Ovary (tissue), 9 donors: ENCODE measurements around the gene GRPEL1. TPM values are rescaled to one million over a fixed set of nuclear protein-coding genes. Genes with fewer than 3 reads are reported as not detected.
A peak's percentile ranks its signal among the peaks of the same experiment; 100 is the strongest.

Experiments used
- DNase-seq, 5 donors: peaks; one replicate each; pipeline ENCODE4 v3.0.0-alpha.2; 2019 to 2020
- H3K27ac ChIP-seq, 2 donors: fragments of 200-600 bp; one replicate each; pipeline versions ENCODE4 v1.5.1 to v1.8.0; 2019 to 2022
- H3K27me3 ChIP-seq: fragments of 200-600 bp; one replicate; pipeline ENCODE4 v1.8.0; 2022
- H3K36me3 ChIP-seq: fragments of 200-600 bp; sonication (generic); one replicate; pipeline ENCODE4 v1.5.1; 2019
- H3K4me1 ChIP-seq: one replicate; pipeline ENCODE4 v1.8.1; 2013; ENCODE audit warnings: mild to moderate bottlenecking, moderate library complexity; ENCODE audit not compliant: insufficient read depth
- H3K4me3 ChIP-seq: fragments of 200-600 bp; sonication (generic); one replicate; pipeline ENCODE4 v1.5.1; 2017
- H3K9me3 ChIP-seq, 2 donors: fragments of 200-600 bp in 1 of 2; sonication (generic) in 1 of 2; one replicate each; pipeline versions ENCODE4 v1.5.1 to v1.8.1; 2013 to 2019; ENCODE audit warnings: mild to moderate bottlenecking in 1 of 2, moderate library complexity in 1 of 2
- CTCF ChIP-seq, 3 donors: fragments of 450-650 bp in 2 of 3; fragments of 200-600 bp in 1 of 3; IDR thresholded peaks; one replicate each; pipeline versions ENCODE4 v1.5.1 to v1.8.0; 2016 to 2022; ENCODE audit warnings: antibody characterized with exemption in 3 of 3, mild to moderate bottlenecking in 1 of 3
- EP300 ChIP-seq: sonication (generic); formaldehyde crosslinking; IDR thresholded peaks from one replicate; pipeline ENCODE4 v1.6.1; 2017; ENCODE audit warnings: antibody characterized with exemption
- POLR2A ChIP-seq: fragments of 450-650 bp; IDR thresholded peaks from one replicate; pipeline ENCODE4 v1.6.1; 2017; ENCODE audit warnings: antibody characterized with exemption, mild to moderate bottlenecking, moderate library complexity
- WGBS, 3 donors: extraction: QIAGEN DNeasy Blood & Tissue Kit in 1 of 3; methylation state at CpG; one replicate each; pipeline versions ENCODE4 v1.1.5 to v1.1.7; 2013 to 2017; 5-methylcytosine and 5-hydroxymethylcytosine counted together
- intact Hi-C, 4 donors: fragments of 100-400 bp; cut with DNase I; formaldehyde crosslinking; loops; one replicate each; pipeline versions ENCODE4 v1.11.0 to v1.15.1; 2022 to 2023
- polyA plus RNA-seq, 2 donors: library from polyadenylated mRNA; stranded (reverse); fragments of 200-250 nt in 1 of 2; fragments of 350-450 nt in 1 of 2; fragmentation: Illumina TruSeq in 1 of 2; extraction: RNeasy Lipid Tissue Mini Kit (QIAGEN cat#74804) in 1 of 2; gene quantifications; one replicate each; pipeline ENCODE4 v1.2.3, GENCODE V29; 2013 to 2014
- total RNA-seq, 7 donors: library from RNA; depleted of rRNA in 2 of 7; stranded (reverse); fragments of >200 nt in 2 of 7; fragmentation: NEBNext Ultra II Directional in 3 of 7; extraction: Animal tissue kit (Norgen Biotek cat#: 25700) in 3 of 7; gene quantifications; one replicate each; pipeline versions ENCODE4 v1.1.0 to v1.2.4, GENCODE V29; 2016 to 2023
- donor health status: DM: no; HTN: no; CAD: no; lungs with moderate emphysema.
- donor health status: DM: no; HTN: no; CAD: no.
- donor health status: Bipolar disorder and iron deficiency.
- donor health status: DM: yes; HTN: yes; CAD: no.
- donor health status: DM: no; HTN: no; CAD: no.
- donor health status: DM: yes; HTN: yes; CAD: no.

GRPEL1 gene
- total and polyA plus RNA-seq, 9 donors: 11.1 to 74.8 (median 23.3) TPM

- no peaks in the 10 kb centered on the region for H3K36me3 ChIP-seq
- 14 to 24% (median 15%) methylated on average over 16 to 20 of the region's 20 CpGs for WGBS, 3 donors
- intact Hi-C loops: loop anchor here in 1 of 4 donors (2.0 kb wide), 2 partner anchors 26 to 352 kb away; partner anchors contain the start of genes BLOC1S4 and TADA2B
- H3K27me3 ChIP-seq: no peaks in the 10 kb centered on the region
- no peaks in the 10 kb centered on the region for H3K9me3 ChIP-seq
- peaks cover 9% of the 10 kb centered on the region for H3K4me1 ChIP-seq
- TF ChIP-seq EP300: no peak
- no peak for TF ChIP-seq POLR2A
- TF ChIP-seq CTCF (IDR thresholded peaks at IDR 0.05): no peak
- H3K4me3 ChIP-seq: peak overlapping the region; percentile 78
- peak overlapping the region; percentile 38 to 84 for H3K27ac ChIP-seq
- DNase-seq: peak in 1 of 5 donors; percentile 43
Observed at GRCh38 chr4:7068883-7069282, 1.0 kb upstream of the GRPEL1 start.

- 0 to 1% (median 1%) methylated on average over 43 to 50 of the region's 50 CpGs for WGBS, 3 donors
- Histone ChIP-seq H3K27ac (peak overlapping the region; percentile 38 to 84), H3K4me1 (peaks cover 9% of the 10 kb centered on the region), H3K9me3 (no peaks in the 10 kb centered on the region), H3K27me3 (no peaks in the 10 kb centered on the region), H3K36me3 (no peaks in the 10 kb centered on the region), H3K4me3 (peak overlapping the region; percentile 78)
- DNase-seq: no peak
- intact Hi-C loops: loop anchor here in 1 of 4 donors (2.0 kb wide), 2 partner anchors 26 to 352 kb away; partner anchors contain the start of genes BLOC1S4 and TADA2B
- TF ChIP-seq EP300 (no peak), CTCF (IDR thresholded peaks at IDR 0.05) (no peak), POLR2A (peak; percentile 66)
Observed at GRCh38 chr4:7068279-7068842, 497 bp upstream of the GRPEL1 start.

- H3K27ac ChIP-seq: peak overlapping the region in 1 of 2 donors; percentile 80
- no peaks in the 10 kb centered on the region for H3K9me3 ChIP-seq
- peaks cover 9% of the 10 kb centered on the region for H3K4me1 ChIP-seq
- no peaks in the 10 kb centered on the region for H3K27me3 ChIP-seq
- intact Hi-C loops: no loop called here
- H3K4me3 ChIP-seq: peak overlapping the region; percentile 71
- DNase-seq: no peak
- TF ChIP-seq CTCF (IDR thresholded peaks at IDR 0.05) (no peak), POLR2A (no peak), EP300 (no peak)
- H3K36me3 ChIP-seq: no peaks in the 10 kb centered on the region
- WGBS, 3 donors: 0 to 2% (median 1%) methylated on average over 13 of the region's 13 CpGs
Observed at GRCh38 chr4:7067126-7067451, 775 bp downstream of the GRPEL1 start.

GRCh38 chr4:7066493-7066892 is 1.4 kb downstream of the GRPEL1 start:
- WGBS, 3 donors: 79 to 88% (median 85%) methylated on average over 4 of the region's 4 CpGs
- DNase-seq: peak in 1 of 5 donors; percentile 19
- Histone ChIP-seq H3K4me3 (peak overlapping the region; percentile 71), H3K36me3 (no peaks in the 10 kb centered on the region), H3K4me1 (peaks cover 9% of the 10 kb centered on the region), H3K27ac (no peak overlapping the region), H3K27me3 (no peaks in the 10 kb centered on the region), H3K9me3 (no peaks in the 10 kb centered on the region)
- intact Hi-C loops: no loop called here
- TF ChIP-seq EP300 (no peak), CTCF (IDR thresholded peaks at IDR 0.05) (no peak), POLR2A (no peak)
